GM21528 (cell line): ENCODE measurements around the gene SSH3.

Experiments used
- ATAC-seq: cut with Tn5 transposase; IDR thresholded peaks from one replicate; pipeline ENCODE4 v1.9.1; 2021; ENCODE audit warnings: mild to moderate bottlenecking, moderate library complexity; ENCODE audit not compliant: unreplicated experiment, low FRiP score

The SSH3 gene

GRCh38 chr11:67278939-67279588 lies 24.3 kb upstream of the SSH3 start:
- no peak for ATAC-seq

GRCh38 chr11:67279589-67280340 lies 23.6 kb upstream of the SSH3 start:
- ATAC-seq, result no peak

- no peak for ATAC-seq
Measured at GRCh38 chr11:67280341-67280787, 23.0 kb upstream of the SSH3 start.

GRCh38 chr11:67280788-67281551 lies 22.4 kb upstream of the SSH3 start:
- ATAC-seq, result no peak

GRCh38 chr11:67281552-67282150 lies 21.7 kb upstream of the SSH3 start:
- no peak for ATAC-seq

GRCh38 chr11:67282155-67282875 lies 21.0 kb upstream of the SSH3 start:
- no peak for ATAC-seq

GRCh38 chr11:67282876-67283371 lies 20.4 kb upstream of the SSH3 start:
- no peak for ATAC-seq

- no peak for ATAC-seq
Measured at GRCh38 chr11:67283481-67283963, 19.8 kb upstream of the SSH3 start.

- no peak for ATAC-seq
Measured at GRCh38 chr11:67284811-67285540, 18.4 kb upstream of the SSH3 start.

- no peak for ATAC-seq
Measured at GRCh38 chr11:67285541-67286498, 17.5 kb upstream of the SSH3 start.

GRCh38 chr11:67286621-67287333 lies 16.6 kb upstream of the SSH3 start:
- ATAC-seq, result no peak

- no peak for ATAC-seq
Measured at GRCh38 chr11:67287355-67288197, 15.8 kb upstream of the SSH3 start.

- no peak for ATAC-seq
Measured at GRCh38 chr11:67288198-67288451, 15.2 kb upstream of the SSH3 start.

GRCh38 chr11:67288452-67289225 lies 14.7 kb upstream of the SSH3 start:
- peak; percentile 57 for ATAC-seq

GRCh38 chr11:67289226-67289650 lies 14.1 kb upstream of the SSH3 start, which contains the start of gene ANKRD13D:
Gene ANKRD13D, plus strand, starts transcription at chr11:67289303. Its CDS starts 158 bp downstream, at chr11:67289461.
- peak; percentile 38 for ATAC-seq
